ENCODE measurements around the gene HPS1. TPM values are rescaled to one million over a fixed set of nuclear protein-coding genes. Genes with fewer than 3 reads are reported as not detected.

HPS1 gene
- total RNA-seq, 2 donors from 2014 or later, result 39.6 to 43.3 TPM

GRCh38 chr10:98377536-98377935 lies 69.2 kb downstream of the HPS1 start:
- Histone ChIP-seq H3K27ac (ENCODE audit: low read depth, low read length) (no peak overlapping the region), H3K9me3 (ENCODE audit: control insufficient read depth, low read length) (peaks cover 7% of the 10 kb centered on the region), H3K4me3 (ENCODE audit: low read length) (no peak overlapping the region), H3K27me3 (ENCODE audit: control insufficient read depth, insufficient read depth, low read length, poor library complexity, severe bottlenecking) (no peaks in the 10 kb centered on the region), H3K9ac (ENCODE audit: extremely low read depth, low read length, poor library complexity, severe bottlenecking) (no peak overlapping the region), H3K4me1 (ENCODE audit: control insufficient read depth, insufficient read depth, low read length) (peaks cover 9% of the 10 kb centered on the region), H3K36me3 (ENCODE audit: control insufficient read depth, insufficient read depth, low read length) (no peaks in the 10 kb centered on the region)
- no peaks in the 10 kb centered on the region for H3K27me3 Mint-ChIP-seq (ENCODE audit: insufficient read depth)
- peaks cover 16% of the 10 kb centered on the region for H3K9me3 Mint-ChIP-seq
- 97 to 100% methylated on average over 1 to 3 of the region's 3 CpGs for WGBS, 2 experiments (ENCODE audit: insufficient coverage in 1 of 2, insufficient read length in 1 of 2)
- H3K4me3 Mint-ChIP-seq, result no peak overlapping the region
- DNase-seq, result no peak
- peaks cover 5% of the 10 kb centered on the region for H3K36me3 Mint-ChIP-seq (ENCODE audit: low read depth)
- TF ChIP-seq CTCF (conservative IDR thresholded peaks at IDR 0.05), result no peak
- H3K4me1 Mint-ChIP-seq, result peaks cover 13% of the 10 kb centered on the region
- H3K27ac Mint-ChIP-seq, result no peak overlapping the region

- H3K36me3 Mint-ChIP-seq (ENCODE audit: low read depth), result peaks cover 4% of the 10 kb centered on the region
- H3K4me3 Mint-ChIP-seq, result no peak overlapping the region
- H3K9ac ChIP-seq (ENCODE audit: extremely low read depth, low read length, poor library complexity, severe bottlenecking), result no peak overlapping the region
Observed at GRCh38 chr10:98377001-98377400, 69.7 kb downstream of the HPS1 start.

GRCh38 chr10:98376485-98376884 lies 70.2 kb downstream of the HPS1 start:
- Mint-ChIP-seq H3K4me3 (no peak overlapping the region), H3K4me1 (peaks cover 13% of the 10 kb centered on the region), H3K9me3 (peaks cover 12% of the 10 kb centered on the region), H3K27ac (no peak overlapping the region), H3K27me3 (ENCODE audit: insufficient read depth) (no peaks in the 10 kb centered on the region), H3K36me3 (ENCODE audit: low read depth) (peaks cover 4% of the 10 kb centered on the region)
- Histone ChIP-seq H3K27me3 (ENCODE audit: control insufficient read depth, insufficient read depth, low read length, poor library complexity, severe bottlenecking) (no peaks in the 10 kb centered on the region), H3K4me1 (ENCODE audit: control insufficient read depth, insufficient read depth, low read length) (peaks cover 9% of the 10 kb centered on the region), H3K27ac (ENCODE audit: low read depth, low read length) (no peak overlapping the region), H3K9ac (ENCODE audit: extremely low read depth, low read length, poor library complexity, severe bottlenecking) (no peak overlapping the region), H3K9me3 (ENCODE audit: control insufficient read depth, low read length) (peaks cover 7% of the 10 kb centered on the region), H3K36me3 (ENCODE audit: control insufficient read depth, insufficient read depth, low read length) (no peaks in the 10 kb centered on the region), H3K4me3 (ENCODE audit: low read length) (no peak overlapping the region)
- DNase-seq, result no peak
- TF ChIP-seq CTCF (conservative IDR thresholded peaks at IDR 0.05), result no peak
- WGBS, 2 experiments (ENCODE audit: insufficient coverage in 1 of 2, insufficient read length in 1 of 2), result 80% methylated on average over 1 of the region's 1 CpG; no CpG with 5 or more reads in 1 of the 2 experiments

More at GRCh38 chr10:98377001-98377400, 69.7 kb downstream of the HPS1 start:
- TF ChIP-seq CTCF (conservative IDR thresholded peaks at IDR 0.05), result no peak
- H3K27me3 Mint-ChIP-seq (ENCODE audit: insufficient read depth), result no peaks in the 10 kb centered on the region
- peaks cover 13% of the 10 kb centered on the region for H3K4me1 Mint-ChIP-seq
- WGBS, 2 experiments (ENCODE audit: insufficient coverage in 1 of 2, insufficient read length in 1 of 2), result 83 to 94% methylated on average over 1 to 2 of the region's 2 CpGs
- H3K9me3 Mint-ChIP-seq, result peaks cover 13% of the 10 kb centered on the region
- peaks cover 9% of the 10 kb centered on the region for H3K4me1 ChIP-seq (ENCODE audit: control insufficient read depth, insufficient read depth, low read length)
- no peak overlapping the region for H3K27ac ChIP-seq (ENCODE audit: low read depth, low read length)
- no peak for DNase-seq
- no peaks in the 10 kb centered on the region for H3K36me3 ChIP-seq (ENCODE audit: control insufficient read depth, insufficient read depth, low read length)
- no peak overlapping the region for H3K4me3 ChIP-seq (ENCODE audit: low read length)
- H3K27ac Mint-ChIP-seq, result no peak overlapping the region
- peaks cover 7% of the 10 kb centered on the region for H3K9me3 ChIP-seq (ENCODE audit: control insufficient read depth, low read length)
- H3K27me3 ChIP-seq (ENCODE audit: control insufficient read depth, insufficient read depth, low read length, poor library complexity, severe bottlenecking), result no peaks in the 10 kb centered on the region

Data from endodermal cell (in vitro differentiated cells).